Vagina (tissue), 2 donors: ENCODE results near the gene PRRT1.

Experiments
- POLR2A ChIP-seq, 2 donors: fragments of 450-650 bp; IDR thresholded peaks; one replicate each; pipeline ENCODE4 v1.6.1; 2017; ENCODE audit warnings: antibody characterized with exemption in 2 of 2, mild to moderate bottlenecking in 2 of 2, moderate library complexity in 2 of 2
- POLR2AphosphoS5 ChIP-seq, 2 donors: sonication (generic); formaldehyde crosslinking; IDR thresholded peaks; one replicate each; pipeline ENCODE4 v1.9.0; 2017; ENCODE audit warnings: antibody characterized with exemption in 2 of 2, mild to moderate bottlenecking in 2 of 2, low read depth in 1 of 2; ENCODE audit not compliant: insufficient read depth in 1 of 2

DNA sequence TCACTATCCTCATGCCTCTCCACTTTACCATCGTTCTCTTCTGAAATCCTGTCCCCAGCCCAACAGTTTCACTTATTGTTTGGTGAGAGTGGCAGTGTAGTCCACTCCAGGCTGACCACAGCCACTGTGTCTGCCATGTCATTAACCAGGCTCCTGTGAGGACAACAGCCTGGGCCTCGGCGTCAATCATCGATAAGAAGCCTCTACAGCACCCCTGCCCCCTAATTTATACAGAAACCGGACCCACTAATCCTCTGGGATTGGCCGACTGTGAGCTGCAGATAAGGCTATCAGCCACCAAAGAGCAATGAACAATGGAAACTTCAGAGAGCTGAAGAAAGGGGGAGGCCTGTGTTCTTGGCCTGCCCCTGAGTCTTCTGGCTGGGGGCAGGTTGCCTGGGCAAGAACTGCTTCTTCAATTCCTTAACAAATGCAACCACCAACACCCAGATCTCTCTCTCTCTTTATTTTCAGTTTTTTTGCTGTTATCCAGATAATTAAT, 16.1 kb upstream of the PRRT1 start:
- TF ChIP-seq POLR2A (IDR thresholded peaks at IDR 0.05) = no peak
- TF ChIP-seq POLR2AphosphoS5 (IDR thresholded peaks at IDR 0.05; ENCODE audit: insufficient read depth in 1 of 2, low read depth in 1 of 2) = no peak
